ENCODE data around the gene TSKU.

The TSKU gene

DNA sequence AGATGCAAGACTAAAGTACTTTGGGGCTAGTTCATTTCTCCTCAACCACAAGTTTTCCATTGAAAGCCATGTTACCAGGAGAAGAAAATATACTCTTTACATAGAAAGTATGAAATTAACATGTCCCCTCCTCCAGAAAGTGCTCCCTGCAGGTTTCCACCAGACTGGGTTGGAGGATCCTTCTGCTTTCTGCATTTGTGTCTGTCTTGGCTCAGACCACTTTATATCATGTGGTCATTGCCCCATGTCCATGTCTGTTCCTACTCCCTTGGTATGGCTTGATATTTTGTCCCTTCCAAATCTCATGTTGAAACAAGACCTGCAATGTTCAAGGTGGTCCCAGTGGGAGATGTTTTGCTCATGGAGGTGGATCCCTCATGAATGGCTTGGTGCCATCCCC is 49.2 kb downstream of the TSKU start:
- TF ChIP-seq, protein P1, sequence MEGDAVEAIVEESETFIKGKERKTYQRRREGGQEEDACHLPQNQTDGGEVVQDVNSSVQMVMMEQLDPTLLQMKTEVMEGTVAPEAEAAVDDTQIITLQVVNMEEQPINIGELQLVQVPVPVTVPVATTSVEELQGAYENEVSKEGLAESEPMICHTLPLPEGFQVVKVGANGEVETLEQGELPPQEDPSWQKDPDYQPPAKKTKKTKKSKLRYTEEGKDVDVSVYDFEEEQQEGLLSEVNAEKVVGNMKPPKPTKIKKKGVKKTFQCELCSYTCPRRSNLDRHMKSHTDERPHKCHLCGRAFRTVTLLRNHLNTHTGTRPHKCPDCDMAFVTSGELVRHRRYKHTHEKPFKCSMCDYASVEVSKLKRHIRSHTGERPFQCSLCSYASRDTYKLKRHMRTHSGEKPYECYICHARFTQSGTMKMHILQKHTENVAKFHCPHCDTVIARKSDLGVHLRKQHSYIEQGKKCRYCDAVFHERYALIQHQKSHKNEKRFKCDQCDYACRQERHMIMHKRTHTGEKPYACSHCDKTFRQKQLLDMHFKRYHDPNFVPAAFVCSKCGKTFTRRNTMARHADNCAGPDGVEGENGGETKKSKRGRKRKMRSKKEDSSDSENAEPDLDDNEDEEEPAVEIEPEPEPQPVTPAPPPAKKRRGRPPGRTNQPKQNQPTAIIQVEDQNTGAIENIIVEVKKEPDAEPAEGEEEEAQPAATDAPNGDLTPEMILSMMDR (IDR thresholded peaks at IDR 0.05; ENCODE audit: control insufficient read depth, insufficient read depth, low read depth, low read length, missing control alignments): no peak
- H3K4me3 ChIP-seq (ENCODE audit: control insufficient read depth, low read depth, low read length): no peak overlapping the region
- no peak for DNase-seq (ENCODE audit: low read depth)

DNA sequence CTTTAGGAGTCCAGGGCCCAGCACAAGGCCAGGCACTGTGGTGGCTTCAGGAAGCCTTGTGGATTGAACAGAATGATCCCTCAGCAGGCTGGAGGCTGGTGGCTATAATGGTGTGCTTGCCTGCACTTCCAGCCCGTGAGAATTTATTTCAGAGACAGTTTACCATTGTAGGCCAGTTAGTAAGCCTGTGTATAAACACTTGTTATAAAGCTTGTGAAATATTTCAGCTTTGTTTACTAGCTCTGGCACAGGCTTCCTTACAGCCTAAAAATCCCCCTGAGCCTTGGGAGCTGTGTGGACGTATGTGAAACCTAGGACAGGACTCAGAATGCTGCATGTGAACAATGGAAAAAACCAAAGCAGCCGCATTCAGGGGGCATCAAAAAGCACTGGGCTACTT is 51.0 kb downstream of the TSKU start:
- TF ChIP-seq, protein P1 (IDR thresholded peaks at IDR 0.05; ENCODE audit: control insufficient read depth, insufficient read depth, low read depth, low read length, missing control alignments): no peak
- no peak for DNase-seq (ENCODE audit: low read depth)
- H3K4me3 ChIP-seq (ENCODE audit: control insufficient read depth, low read depth, low read length): no peak overlapping the region

DNA sequence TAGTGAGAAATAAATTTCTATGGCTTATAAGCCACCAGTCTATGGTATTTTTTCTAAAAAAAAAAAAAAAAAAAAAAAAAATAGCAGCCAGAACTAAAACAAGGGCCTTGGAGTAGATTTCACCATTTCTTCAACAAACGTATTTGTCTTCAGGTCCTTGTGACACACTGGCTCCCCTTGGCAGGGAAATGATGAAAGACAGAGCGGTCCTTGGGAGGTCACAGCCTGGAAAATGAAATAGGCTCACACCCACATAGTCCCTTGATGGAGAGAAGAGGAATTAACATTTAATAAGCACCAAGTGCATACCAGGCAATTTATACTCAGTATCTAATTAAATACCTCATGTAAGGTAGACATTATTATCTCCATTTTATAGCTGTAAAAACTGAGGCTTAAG is 51.9 kb downstream of the TSKU start:
- TF ChIP-seq, protein P1 (IDR thresholded peaks at IDR 0.05; ENCODE audit: control insufficient read depth, insufficient read depth, low read depth, low read length, missing control alignments): no peak
- no peak for DNase-seq (ENCODE audit: low read depth)
- no peak overlapping the region for H3K4me3 ChIP-seq (ENCODE audit: control insufficient read depth, low read depth, low read length)

DNA sequence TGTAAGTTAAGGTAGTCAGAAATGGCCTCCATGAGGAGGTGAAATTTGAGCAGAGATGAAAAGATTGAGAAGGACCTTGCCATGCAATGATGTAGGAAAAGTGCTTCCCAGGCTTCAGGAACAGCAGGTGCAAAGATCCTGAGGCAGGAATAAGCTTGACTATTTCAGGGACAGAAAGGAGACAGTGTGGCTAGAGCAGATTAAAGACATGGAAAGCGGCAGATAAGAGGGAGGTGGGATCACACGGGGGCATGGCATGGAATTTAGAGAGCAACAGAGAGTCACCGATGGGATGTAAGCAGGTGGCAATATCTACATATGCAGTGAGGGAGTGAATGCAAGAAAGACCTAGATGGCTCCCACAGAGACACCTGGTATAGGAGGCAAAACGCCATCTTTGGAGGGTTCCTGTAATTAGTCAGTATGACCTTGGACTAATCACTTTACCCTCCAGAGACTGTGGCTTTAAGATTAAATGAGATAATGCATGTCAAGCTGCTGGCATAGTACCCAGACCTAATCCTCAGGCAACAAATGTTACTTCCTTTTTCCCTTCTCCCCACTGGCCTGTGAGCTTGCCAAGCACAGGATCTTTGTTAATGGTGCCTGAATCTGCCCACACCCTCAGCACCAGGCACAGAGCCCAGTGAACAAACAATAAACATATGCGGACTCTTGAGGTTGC is 52.9 kb downstream of the TSKU start:
- TF ChIP-seq, protein P1 (IDR thresholded peaks at IDR 0.05; ENCODE audit: control insufficient read depth, insufficient read depth, low read depth, low read length, missing control alignments): no peak
- DNase-seq (ENCODE audit: low read depth): peak; percentile 76
- no peak overlapping the region for H3K4me3 ChIP-seq (ENCODE audit: control insufficient read depth, low read depth, low read length)

DNA sequence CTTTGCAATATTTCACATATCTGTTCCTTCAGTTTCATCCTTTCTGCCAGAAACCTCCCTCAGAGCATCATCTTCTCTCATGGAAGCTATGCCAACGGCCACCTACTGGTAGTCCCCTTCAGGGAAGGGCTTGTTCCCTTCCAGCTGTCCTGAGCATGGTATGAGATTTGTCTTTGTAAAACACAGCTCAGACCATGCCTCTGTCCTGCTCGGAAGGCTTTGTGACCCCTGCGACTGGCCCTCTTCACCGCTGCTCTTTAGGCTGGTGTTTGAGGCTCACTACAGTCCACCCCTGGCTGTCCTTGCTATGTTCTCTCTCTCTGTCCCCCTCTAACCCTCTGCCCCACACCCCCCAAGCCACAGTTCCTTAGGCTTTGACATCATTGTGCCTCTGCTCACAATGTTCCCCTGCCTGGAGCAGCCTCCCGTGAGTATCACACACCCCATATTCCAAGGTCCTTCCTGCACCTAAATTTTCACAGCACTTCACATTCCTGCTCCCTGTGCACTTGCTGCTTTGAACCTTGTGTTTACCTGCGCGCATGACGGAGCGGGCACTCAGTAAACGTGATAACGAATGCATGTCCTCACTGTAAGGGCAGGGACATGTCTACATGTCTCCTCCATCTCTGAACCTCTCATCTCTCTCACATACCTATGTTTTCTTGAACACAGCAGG is 53.6 kb downstream of the TSKU start:
- H3K4me3 ChIP-seq (ENCODE audit: control insufficient read depth, low read depth, low read length): no peak overlapping the region
- TF ChIP-seq, protein P1 (IDR thresholded peaks at IDR 0.05; ENCODE audit: control insufficient read depth, insufficient read depth, low read depth, low read length, missing control alignments): peak; percentile 37
- DNase-seq (ENCODE audit: low read depth): no peak

DNA sequence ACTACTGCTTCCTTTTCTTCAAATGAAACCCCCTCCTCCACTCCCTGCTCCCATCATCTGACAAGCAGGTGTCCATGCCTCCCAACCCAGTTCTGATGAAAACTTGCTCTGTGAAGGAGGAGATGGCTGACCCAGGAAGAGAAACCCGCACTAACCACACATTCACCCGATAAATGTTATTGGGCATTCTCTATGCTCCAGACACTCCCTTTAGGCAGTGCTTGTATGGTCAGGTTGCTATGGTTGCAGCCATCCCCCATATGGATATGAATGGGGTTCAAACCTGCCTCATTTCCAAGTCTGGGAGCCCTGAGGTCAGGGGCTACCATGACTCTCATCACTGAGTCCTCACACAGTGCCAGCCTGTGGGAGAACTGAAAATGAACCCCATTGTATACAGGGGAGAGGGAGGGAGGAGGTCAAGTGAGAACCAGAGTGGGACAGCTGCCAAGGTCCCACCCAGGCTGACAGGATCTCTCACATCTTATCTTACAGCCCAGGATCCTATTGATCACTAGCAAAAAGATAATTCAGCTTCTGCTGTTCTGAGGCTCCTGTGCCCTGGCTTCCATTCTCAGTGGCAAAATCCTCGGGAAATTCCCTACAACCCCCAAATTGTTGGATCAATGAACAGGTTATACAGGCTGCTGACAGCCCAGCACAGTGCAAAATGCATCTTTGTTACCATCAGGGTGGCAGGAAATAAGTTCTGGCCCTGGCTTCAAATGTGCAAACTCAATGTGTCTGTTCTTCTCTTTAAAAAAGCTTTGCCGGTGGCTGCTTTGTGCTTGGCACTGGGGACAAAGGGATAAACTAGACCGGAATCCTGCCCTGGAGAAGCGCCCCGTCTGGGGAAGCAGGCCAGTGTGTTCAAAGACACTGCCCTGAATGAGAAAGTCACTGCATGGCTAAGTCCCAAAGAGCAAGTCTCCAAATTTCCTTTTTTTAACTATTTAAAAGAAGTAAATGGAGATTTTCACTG is 54.8 kb downstream of the TSKU start:
- DNase-seq (ENCODE audit: low read depth): no peak
- no peak overlapping the region for H3K4me3 ChIP-seq (ENCODE audit: control insufficient read depth, low read depth, low read length)
- TF ChIP-seq, protein P1 (IDR thresholded peaks at IDR 0.05; ENCODE audit: control insufficient read depth, insufficient read depth, low read depth, low read length, missing control alignments): no peak
